Measurements from ENCODE around the gene PPP1R26.

PPP1R26 gene

GRCh38 chr9:135485832-135486231 lies 6.2 kb downstream of the PPP1R26 start:
- DNase-seq (ENCODE audit: low read depth), result no peak
- H3K4me3 ChIP-seq (ENCODE audit: low read depth, low read length), result no peak overlapping the region

GRCh38 chr9:135486267-135487065 lies 6.9 kb downstream of the PPP1R26 start:
- no peak for DNase-seq (ENCODE audit: low read depth)
- H3K4me3 ChIP-seq (ENCODE audit: low read depth, low read length), result no peak overlapping the region

GRCh38 chr9:135487281-135488012 lies 7.9 kb downstream of the PPP1R26 start:
- DNase-seq (ENCODE audit: low read depth), result no peak
- H3K4me3 ChIP-seq (ENCODE audit: low read depth, low read length), result no peak overlapping the region

GRCh38 chr9:135488013-135488330 lies 8.4 kb downstream of the PPP1R26 start:
- H3K4me3 ChIP-seq (ENCODE audit: low read depth, low read length), result no peak overlapping the region
- no peak for DNase-seq (ENCODE audit: low read depth)

GRCh38 chr9:135488527-135488926 lies 8.9 kb downstream of the PPP1R26 start:
- H3K4me3 ChIP-seq (ENCODE audit: low read depth, low read length), result no peak overlapping the region
- no peak for DNase-seq (ENCODE audit: low read depth)

- H3K4me3 ChIP-seq (ENCODE audit: low read depth, low read length), result no peak overlapping the region
These were observed 9.8 kb downstream of the PPP1R26 start for GRCh38 chr9:135489188-135489906.

GRCh38 chr9:135490166-135490870 lies 10.7 kb downstream of the PPP1R26 start:
- no peak overlapping the region for H3K4me3 ChIP-seq (ENCODE audit: low read depth, low read length)
- no peak for DNase-seq (ENCODE audit: low read depth)

More at GRCh38 chr9:135489188-135489906, 9.8 kb downstream of the PPP1R26 start:
- no peak for DNase-seq (ENCODE audit: low read depth)

- H3K4me3 ChIP-seq (ENCODE audit: low read depth, low read length), result no peak overlapping the region
- DNase-seq (ENCODE audit: low read depth), result no peak
These were observed 11.4 kb downstream of the PPP1R26 start for GRCh38 chr9:135490980-135491464.

- DNase-seq (ENCODE audit: low read depth), result no peak
- H3K4me3 ChIP-seq (ENCODE audit: low read depth, low read length), result no peak overlapping the region
These were observed 12.2 kb downstream of the PPP1R26 start for GRCh38 chr9:135491764-135492163.

GRCh38 chr9:135492886-135493669 lies 13.5 kb downstream of the PPP1R26 start:
- no peak overlapping the region for H3K4me3 ChIP-seq (ENCODE audit: low read depth, low read length)
- no peak for DNase-seq (ENCODE audit: low read depth)

GRCh38 chr9:135494791-135495559 lies 15.4 kb downstream of the PPP1R26 start:
- no peak overlapping the region for H3K4me3 ChIP-seq (ENCODE audit: low read depth, low read length)
- DNase-seq (ENCODE audit: low read depth), result no peak

GRCh38 chr9:135498381-135499126 lies 19.0 kb downstream of the PPP1R26 start:
- H3K4me3 ChIP-seq (ENCODE audit: low read depth, low read length), result no peak overlapping the region
- DNase-seq (ENCODE audit: low read depth), result no peak

GRCh38 chr9:135499326-135500070 lies 19.9 kb downstream of the PPP1R26 start:
- H3K4me3 ChIP-seq (ENCODE audit: low read depth, low read length), result peak overlapping the region; percentile 75
- peak; percentile 54 for DNase-seq (ENCODE audit: low read depth)

GRCh38 chr9:135500071-135500524 lies 20.5 kb downstream of the PPP1R26 start:
- peak overlapping the region; percentile 75 for H3K4me3 ChIP-seq (ENCODE audit: low read depth, low read length)
- no peak for DNase-seq (ENCODE audit: low read depth)

GRCh38 chr9:135500525-135501260 lies 21.1 kb downstream of the PPP1R26 start, which contains the start of gene MRPS2:
TSS of gene MRPS2 (plus strand) at chr9:135500682. CDS start at chr9:135500711, 29 bp downstream.
- H3K4me3 ChIP-seq (ENCODE audit: low read depth, low read length), result peak within 1 kb of the TSS; percentile 75
- peak; percentile 56 for DNase-seq (ENCODE audit: low read depth)

Measured in skeletal muscle cell (primary cell).